ENCODE measurements around the gene MAPKAP1. TPM values are rescaled to one million over a fixed set of nuclear protein-coding genes. Genes with fewer than 3 reads are reported as not detected.

Gene MAPKAP1
- total RNA-seq, 1 donor from 2014 or later, result 70.7 TPM

DNA sequence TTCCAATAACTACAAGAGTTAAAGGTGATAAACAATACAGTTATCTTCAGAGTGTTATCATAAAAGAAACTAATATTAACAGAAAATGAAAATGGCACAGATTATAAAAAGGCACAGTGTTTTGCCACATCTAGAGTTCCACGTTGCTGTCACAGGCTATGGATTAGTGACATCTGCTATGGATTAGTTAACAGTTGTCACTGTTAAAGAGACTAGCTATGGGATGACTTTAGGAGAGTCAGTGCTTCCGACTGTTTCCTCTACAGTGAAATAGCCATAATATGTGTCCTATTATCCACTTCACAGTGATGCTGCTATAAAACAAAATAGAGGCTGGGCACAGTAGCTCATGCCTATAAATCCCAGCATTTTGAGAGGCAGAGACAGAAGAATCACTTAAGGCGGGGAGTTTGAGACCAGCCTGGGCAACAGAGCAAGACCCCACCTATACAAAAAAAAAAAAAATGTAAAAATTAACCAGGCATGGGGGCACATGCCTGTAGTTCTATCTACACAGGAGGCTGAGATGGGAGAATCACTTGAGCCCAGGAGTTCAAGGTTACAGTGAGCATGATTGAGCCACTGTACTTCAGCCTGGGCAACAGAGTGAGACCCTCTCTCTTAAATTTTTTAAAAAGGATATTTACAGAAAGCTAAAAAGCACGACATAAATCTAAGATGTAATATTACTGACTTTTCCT is 19.7 kb downstream of the MAPKAP1 start:
- Histone ChIP-seq H3K27me3 (no peaks in the 10 kb centered on the region), H3K4me3 (no peak overlapping the region), H3K27ac (no peak overlapping the region), H3K4me1 (no peaks in the 10 kb centered on the region), H3K36me3 (no peaks in the 10 kb centered on the region), H3K9me3 (no peaks in the 10 kb centered on the region)
- intact Hi-C loops (cut with DNase I), result no loop called here
- TF ChIP-seq POLR2AphosphoS5 (IDR thresholded peaks at IDR 0.05; ENCODE audit: insufficient read depth in 1 of 2, low read depth in 1 of 2), result no peak
- TF ChIP-seq POLR2A (IDR thresholded peaks at IDR 0.05), result no peak
- TF ChIP-seq, protein P1, sequence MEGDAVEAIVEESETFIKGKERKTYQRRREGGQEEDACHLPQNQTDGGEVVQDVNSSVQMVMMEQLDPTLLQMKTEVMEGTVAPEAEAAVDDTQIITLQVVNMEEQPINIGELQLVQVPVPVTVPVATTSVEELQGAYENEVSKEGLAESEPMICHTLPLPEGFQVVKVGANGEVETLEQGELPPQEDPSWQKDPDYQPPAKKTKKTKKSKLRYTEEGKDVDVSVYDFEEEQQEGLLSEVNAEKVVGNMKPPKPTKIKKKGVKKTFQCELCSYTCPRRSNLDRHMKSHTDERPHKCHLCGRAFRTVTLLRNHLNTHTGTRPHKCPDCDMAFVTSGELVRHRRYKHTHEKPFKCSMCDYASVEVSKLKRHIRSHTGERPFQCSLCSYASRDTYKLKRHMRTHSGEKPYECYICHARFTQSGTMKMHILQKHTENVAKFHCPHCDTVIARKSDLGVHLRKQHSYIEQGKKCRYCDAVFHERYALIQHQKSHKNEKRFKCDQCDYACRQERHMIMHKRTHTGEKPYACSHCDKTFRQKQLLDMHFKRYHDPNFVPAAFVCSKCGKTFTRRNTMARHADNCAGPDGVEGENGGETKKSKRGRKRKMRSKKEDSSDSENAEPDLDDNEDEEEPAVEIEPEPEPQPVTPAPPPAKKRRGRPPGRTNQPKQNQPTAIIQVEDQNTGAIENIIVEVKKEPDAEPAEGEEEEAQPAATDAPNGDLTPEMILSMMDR (IDR thresholded peaks at IDR 0.05), result no peak
- no peak for DNase-seq (ENCODE audit: extremely low spot score in 2 of 2)

DNA sequence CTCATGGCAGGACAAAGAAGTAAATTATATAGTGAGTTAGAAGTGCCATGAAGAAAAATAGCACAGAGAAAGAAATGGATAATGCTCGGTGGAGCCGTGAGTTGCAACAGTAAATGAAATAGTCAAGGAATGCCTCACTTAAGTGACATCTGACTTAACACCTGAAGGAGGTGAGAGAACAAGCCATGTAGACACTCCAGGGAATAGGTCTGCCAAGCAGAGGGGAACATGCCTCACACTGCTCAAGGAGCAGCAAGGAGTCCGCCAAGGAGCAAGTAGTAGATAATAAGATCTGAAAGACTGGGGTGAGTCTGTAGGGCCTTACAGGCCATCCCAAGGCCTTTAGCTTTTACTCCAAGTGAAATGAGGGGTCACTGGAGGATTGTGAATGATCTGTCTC is 21.8 kb downstream of the MAPKAP1 start:
- intact Hi-C loops (cut with DNase I), result no loop called here
- no peak for DNase-seq (ENCODE audit: extremely low spot score in 2 of 2)
- Histone ChIP-seq H3K4me1 (no peaks in the 10 kb centered on the region), H3K4me3 (no peak overlapping the region), H3K9me3 (no peaks in the 10 kb centered on the region), H3K27ac (no peak overlapping the region), H3K27me3 (no peaks in the 10 kb centered on the region), H3K36me3 (no peaks in the 10 kb centered on the region)
- TF ChIP-seq POLR2A (IDR thresholded peaks at IDR 0.05) (no peak), POLR2AphosphoS5 (IDR thresholded peaks at IDR 0.05; ENCODE audit: insufficient read depth in 1 of 2, low read depth in 1 of 2) (no peak)
- TF ChIP-seq, protein P1 (IDR thresholded peaks at IDR 0.05), result no peak

DNA sequence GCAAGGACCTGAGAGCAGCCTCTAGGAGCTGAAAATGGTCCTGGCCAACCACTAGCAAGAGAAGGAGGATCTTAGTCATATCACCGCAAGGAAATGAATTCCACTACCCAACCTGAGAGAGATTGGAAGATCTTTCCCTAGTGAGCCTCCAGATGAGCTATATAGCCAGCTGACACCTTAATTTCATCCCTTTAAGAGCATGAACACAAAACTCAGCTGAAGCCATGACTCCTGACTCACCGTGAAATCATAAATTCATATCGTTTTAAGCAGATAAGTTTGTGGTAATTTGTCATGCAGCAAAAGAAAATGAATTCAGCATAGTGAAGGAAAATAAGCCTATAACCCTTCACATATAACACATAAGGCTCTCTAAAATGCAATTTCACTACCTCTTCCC is 23.5 kb downstream of the MAPKAP1 start:
- intact Hi-C loops (cut with DNase I), result no loop called here
- peaks cover 5% of the 10 kb centered on the region for H3K4me1 ChIP-seq
- TF ChIP-seq POLR2A (IDR thresholded peaks at IDR 0.05) (no peak), POLR2AphosphoS5 (IDR thresholded peaks at IDR 0.05; ENCODE audit: insufficient read depth in 1 of 2, low read depth in 1 of 2) (no peak)
- TF ChIP-seq, protein P1 (IDR thresholded peaks at IDR 0.05), result no peak
- H3K4me3 ChIP-seq, result no peak overlapping the region
- no peaks in the 10 kb centered on the region for H3K36me3 ChIP-seq
- H3K27me3 ChIP-seq, result no peaks in the 10 kb centered on the region
- DNase-seq (ENCODE audit: extremely low spot score in 2 of 2), result no peak
- H3K27ac ChIP-seq, result no peak overlapping the region
- no peaks in the 10 kb centered on the region for H3K9me3 ChIP-seq

DNA sequence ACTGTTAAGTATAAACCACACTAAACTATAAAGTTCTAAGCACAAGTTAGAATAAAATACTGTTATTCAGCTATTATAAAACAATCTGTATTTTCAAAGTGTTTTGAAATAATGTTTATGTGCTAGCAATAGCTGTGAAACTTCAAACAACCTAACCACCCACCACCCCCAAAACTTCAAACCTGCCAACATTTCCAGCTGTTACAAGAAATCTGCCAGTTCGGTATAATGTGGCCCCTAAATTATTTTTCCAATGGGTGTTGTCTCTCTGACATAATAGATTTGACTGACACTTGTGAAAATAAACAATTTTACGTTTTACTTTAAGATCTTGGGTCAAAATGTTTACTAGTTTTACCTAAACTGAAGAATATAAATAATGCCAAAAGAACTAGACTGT is 24.7 kb downstream of the MAPKAP1 start:
- H3K27me3 ChIP-seq, result no peaks in the 10 kb centered on the region
- TF ChIP-seq, protein P1 (IDR thresholded peaks at IDR 0.05), result no peak
- no peak for TF ChIP-seq POLR2A (IDR thresholded peaks at IDR 0.05)
- TF ChIP-seq POLR2AphosphoS5 (IDR thresholded peaks at IDR 0.05; ENCODE audit: insufficient read depth in 1 of 2, low read depth in 1 of 2), result no peak
- no peaks in the 10 kb centered on the region for H3K36me3 ChIP-seq
- intact Hi-C loops (cut with DNase I), result no loop called here
- no peaks in the 10 kb centered on the region for H3K9me3 ChIP-seq
- H3K27ac ChIP-seq, result no peak overlapping the region
- no peak overlapping the region for H3K4me3 ChIP-seq
- DNase-seq (ENCODE audit: extremely low spot score in 2 of 2), result no peak
- peaks cover 5% of the 10 kb centered on the region for H3K4me1 ChIP-seq

DNA sequence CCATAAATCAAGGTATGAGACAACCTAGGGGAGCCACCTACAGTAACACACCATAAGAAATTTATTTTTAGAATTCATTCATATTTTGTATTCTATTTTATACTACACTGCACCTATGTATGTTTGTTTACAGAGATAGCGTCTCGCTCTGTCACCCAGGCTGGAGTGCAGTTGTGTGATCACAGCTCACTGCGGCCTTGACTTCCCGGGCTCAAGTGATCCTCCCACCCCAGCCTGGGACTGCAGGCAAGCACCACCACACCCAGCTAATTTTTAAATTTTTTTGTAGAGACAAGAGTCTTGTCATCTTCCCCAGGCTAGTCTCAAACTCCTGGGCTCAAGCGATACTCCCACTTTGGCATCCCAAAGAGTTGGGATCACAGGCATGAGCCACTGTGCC is 25.4 kb downstream of the MAPKAP1 start:
- no peak for DNase-seq (ENCODE audit: extremely low spot score in 2 of 2)
- TF ChIP-seq, protein P1 (IDR thresholded peaks at IDR 0.05), result no peak
- TF ChIP-seq POLR2AphosphoS5 (IDR thresholded peaks at IDR 0.05; ENCODE audit: insufficient read depth in 1 of 2, low read depth in 1 of 2), result no peak
- no peak for TF ChIP-seq POLR2A (IDR thresholded peaks at IDR 0.05)
- Histone ChIP-seq H3K36me3 (no peaks in the 10 kb centered on the region), H3K4me3 (no peak overlapping the region), H3K4me1 (peaks cover 5% of the 10 kb centered on the region), H3K9me3 (no peaks in the 10 kb centered on the region), H3K27ac (no peak overlapping the region), H3K27me3 (no peaks in the 10 kb centered on the region)
- intact Hi-C loops (cut with DNase I), result no loop called here

Data from vagina (tissue), 2 donors.